ENCODE results near the gene HSFX2. TPM values are rescaled to one million over a fixed set of nuclear protein-coding genes. Genes with fewer than 3 reads are reported as not detected.
"Not testable (repeated sequence)": the region's sequence is repeated elsewhere in the genome, so short reads cannot be mapped to it uniquely, and the experiment has no call there.

HSFX2 gene
- total and polyA plus RNA-seq, 2 of the 13 experiments (the other 11 are each of a cell fraction or from before 2014, with no cell fraction given) = 0.13 TPM; not detected in 1

DNA sequence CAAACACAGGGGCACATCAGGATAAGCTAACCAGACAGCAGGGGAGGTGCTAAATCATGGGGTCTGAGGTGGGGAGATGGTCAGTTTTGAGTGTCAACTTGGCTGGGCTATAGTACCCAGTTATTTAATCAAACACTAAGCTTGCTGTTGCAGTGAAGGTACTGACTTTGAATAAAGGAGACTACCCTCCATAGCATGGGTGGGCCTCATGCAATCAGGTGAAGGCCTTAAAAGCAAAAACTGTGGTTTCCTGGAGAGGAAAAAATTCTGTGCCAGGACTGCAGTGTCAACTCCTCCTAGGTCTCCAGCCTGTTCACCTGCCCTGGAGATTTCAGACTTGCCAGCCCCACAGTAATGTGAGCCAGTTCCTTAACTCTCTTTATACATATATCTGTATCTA lies 12.6 kb upstream of the HSFX2 start:
- FAIRE-seq = no peak
- Histone ChIP-seq H3K27me3 (ENCODE audit: control insufficient read depth in 1 of 2, insufficient read depth in 2 of 2, low read length in 2 of 2) (no peaks in the 10 kb centered on the region), H3K9me3 (ENCODE audit: low read length) (no peaks in the 10 kb centered on the region), H3K36me3 (replicated peaks in 1 of 2; ENCODE audit: control insufficient read depth in 1 of 2, insufficient read depth in 2 of 2, low read length in 2 of 2) (no peaks in the 10 kb centered on the region), H3K79me2 (ENCODE audit: insufficient read depth, low read length) (no peaks in the 10 kb centered on the region), H4K20me1 (ENCODE audit: insufficient read depth, low read length) (no peaks in the 10 kb centered on the region), H3K4me1 (ENCODE audit: insufficient read depth, low read length) (no peaks in the 10 kb centered on the region), H3K9ac (ENCODE audit: insufficient read depth, low read depth, low read length) (no peak overlapping the region), H3K27ac (ENCODE audit: extremely low read length, insufficient read depth, low read length) (no peak overlapping the region), H3K4me2 (ENCODE audit: low read depth, low read length) (no peak overlapping the region), H2AFZ (ENCODE audit: low read length) (no peak overlapping the region), H3K4me3 (replicated peaks in 1 of 3; ENCODE audit: insufficient read depth in 1 of 3, low read depth in 2 of 3, low read length in 3 of 3) (no peak overlapping the region)
- no peak for ATAC-seq
- in situ Hi-C loops (cut with HindIII; ENCODE audit: extremely low pct_ligation_motif_present, low pct_unique_long_range_greater_than_20kb) = no loop called here
- POLR2A ChIA-PET = no interaction called here
- intact Hi-C loops (cut with micrococcal nuclease; ENCODE audit: unreplicated experiment) = no loop called here
- no TSS peak for BruUV-seq (replicated peaks)
- CTCF ChIA-PET (ENCODE audit: low intra/inter-chr PET ratio, low total read pairs) = no interaction called here
- DNase-seq (ENCODE audit: low spot score) = no peak
- no peak for TF ChIP-seq ZSCAN30 (CRISPR knock-in tag; IDR thresholded peaks at IDR 0.05)
- no peak for TF ChIP-seq NFE2L1 (CRISPR knock-in tag; IDR thresholded peaks at IDR 0.05; ENCODE audit: borderline replicate concordance)
- no peak for TF ChIP-seq ZFP36L2 (CRISPR knock-in tag; IDR thresholded peaks at IDR 0.05)

- POLR2A ChIA-PET; H2AFZ ChIP-seq (ENCODE audit: low read length); H3K27ac ChIP-seq (ENCODE audit: extremely low read length, insufficient read depth, low read length); H3K36me3 ChIP-seq (replicated peaks in 1 of 2; ENCODE audit: control insufficient read depth in 1 of 2, insufficient read depth in 2 of 2, low read length in 2 of 2); H3K4me2 ChIP-seq (ENCODE audit: low read depth, low read length); DNase-seq (ENCODE audit: low spot score); BruUV-seq (replicated peaks); H3K4me3 ChIP-seq (replicated peaks in 1 of 3; ENCODE audit: insufficient read depth in 1 of 3, low read depth in 2 of 3, low read length in 3 of 3); H3K9ac ChIP-seq (ENCODE audit: insufficient read depth, low read depth, low read length); H3K9me3 ChIP-seq (ENCODE audit: low read length); H3K27me3 ChIP-seq (ENCODE audit: control insufficient read depth in 1 of 2, insufficient read depth in 2 of 2, low read length in 2 of 2); H3K4me1 ChIP-seq (ENCODE audit: insufficient read depth, low read length); intact Hi-C loops (cut with micrococcal nuclease; ENCODE audit: unreplicated experiment); CTCF ChIA-PET (ENCODE audit: low intra/inter-chr PET ratio, low total read pairs); ATAC-seq; in situ Hi-C loops (cut with HindIII; ENCODE audit: extremely low pct_ligation_motif_present, low pct_unique_long_range_greater_than_20kb); H4K20me1 ChIP-seq (ENCODE audit: insufficient read depth, low read length); H3K79me2 ChIP-seq (ENCODE audit: insufficient read depth, low read length); FAIRE-seq: not testable (repeated sequence)
- WGBS (ENCODE audit: low lambda C conversion rate) = 95% methylated on average over 7 of the region's 7 CpGs
Measured at GRCh38 chrX:149605248-149605885, 10.3 kb upstream of the HSFX2 start.

- H3K9me3 ChIP-seq (ENCODE audit: low read length); H2AFZ ChIP-seq (ENCODE audit: low read length); H3K4me3 ChIP-seq (replicated peaks in 1 of 3; ENCODE audit: insufficient read depth in 1 of 3, low read depth in 2 of 3, low read length in 3 of 3); BruUV-seq (replicated peaks); FAIRE-seq; H3K79me2 ChIP-seq (ENCODE audit: insufficient read depth, low read length); CTCF ChIA-PET (ENCODE audit: low intra/inter-chr PET ratio, low total read pairs); POLR2A ChIA-PET; H3K4me1 ChIP-seq (ENCODE audit: insufficient read depth, low read length); DNase-seq (ENCODE audit: low spot score); H3K36me3 ChIP-seq (replicated peaks in 1 of 2; ENCODE audit: control insufficient read depth in 1 of 2, insufficient read depth in 2 of 2, low read length in 2 of 2); H3K27me3 ChIP-seq (ENCODE audit: control insufficient read depth in 1 of 2, insufficient read depth in 2 of 2, low read length in 2 of 2); in situ Hi-C loops (cut with HindIII; ENCODE audit: extremely low pct_ligation_motif_present, low pct_unique_long_range_greater_than_20kb); H3K9ac ChIP-seq (ENCODE audit: insufficient read depth, low read depth, low read length); H4K20me1 ChIP-seq (ENCODE audit: insufficient read depth, low read length); intact Hi-C loops (cut with micrococcal nuclease; ENCODE audit: unreplicated experiment); H3K27ac ChIP-seq (ENCODE audit: extremely low read length, insufficient read depth, low read length); H3K4me2 ChIP-seq (ENCODE audit: low read depth, low read length): not testable (repeated sequence)
- no CpG with 5 or more reads among the region's 11 CpGs for WGBS (ENCODE audit: low lambda C conversion rate)
- ATAC-seq = peak; percentile 84
Measured at GRCh38 chrX:149598603-149599002, 3.5 kb upstream of the HSFX2 start.

GRCh38 chrX:149595943-149596342 lies 829 bp upstream of the HSFX2 start:
- BruUV-seq (replicated peaks); H3K36me3 ChIP-seq (replicated peaks in 1 of 2; ENCODE audit: control insufficient read depth in 1 of 2, insufficient read depth in 2 of 2, low read length in 2 of 2); H3K79me2 ChIP-seq (ENCODE audit: insufficient read depth, low read length); H3K4me3 ChIP-seq (replicated peaks in 1 of 3; ENCODE audit: insufficient read depth in 1 of 3, low read depth in 2 of 3, low read length in 3 of 3); CTCF ChIA-PET (ENCODE audit: low intra/inter-chr PET ratio, low total read pairs); H3K27ac ChIP-seq (ENCODE audit: extremely low read length, insufficient read depth, low read length); H4K20me1 ChIP-seq (ENCODE audit: insufficient read depth, low read length); H3K9ac ChIP-seq (ENCODE audit: insufficient read depth, low read depth, low read length); intact Hi-C loops (cut with micrococcal nuclease; ENCODE audit: unreplicated experiment); H3K4me2 ChIP-seq (ENCODE audit: low read depth, low read length); FAIRE-seq; H2AFZ ChIP-seq (ENCODE audit: low read length); in situ Hi-C loops (cut with HindIII; ENCODE audit: extremely low pct_ligation_motif_present, low pct_unique_long_range_greater_than_20kb); DNase-seq (ENCODE audit: low spot score); ATAC-seq; H3K9me3 ChIP-seq (ENCODE audit: low read length); POLR2A ChIA-PET; H3K4me1 ChIP-seq (ENCODE audit: insufficient read depth, low read length); H3K27me3 ChIP-seq (ENCODE audit: control insufficient read depth in 1 of 2, insufficient read depth in 2 of 2, low read length in 2 of 2): not testable (repeated sequence)
- no CpG with 5 or more reads among the region's 7 CpGs for WGBS (ENCODE audit: low lambda C conversion rate)
